GM12878 (cell line): ENCODE results near the gene FARS2. TPM values are rescaled to one million over a fixed set of nuclear protein-coding genes. Genes with fewer than 3 reads are reported as not detected.

Experiments
- ASH2L ChIP-seq: fragments of 300-600, 200-600 bp; sonication (generic); IDR thresholded peaks from 2 replicates; pipeline ENCODE4 v1.6.1; 2017; ENCODE audit warnings: low read depth, mild to moderate bottlenecking, borderline replicate concordance
- ATF2 ChIP-seq: IDR thresholded peaks from 2 replicates; pipeline ENCODE4 v1.6.1; 2012; ENCODE audit warnings: low read length, inconsistent platforms
- ATF7 ChIP-seq: fragments of 450-650 bp; IDR thresholded peaks from 2 replicates; pipeline ENCODE4 v1.6.1; 2016; ENCODE audit warnings: low read depth, mild to moderate bottlenecking
- BACH1 ChIP-seq: fragments of 450-650 bp; IDR thresholded peaks from 2 replicates; pipeline ENCODE4 v1.6.1; 2017; ENCODE audit warnings: mild to moderate bottlenecking, borderline replicate concordance
- EGR1 ChIP-seq, 2 experiments: IDR thresholded peaks; 1 replicate in 1 of 2; 2 replicates in 1 of 2; pipeline ENCODE4 v1.6.1; 2011 to 2012; ENCODE audit warnings: low read depth in 2 of 2, low read length in 2 of 2, borderline replicate concordance in 1 of 2, mild to moderate bottlenecking in 1 of 2, moderate library complexity in 1 of 2
- FOXK2 ChIP-seq: fragments of 450-650 bp; IDR thresholded peaks from 2 replicates; pipeline ENCODE4 v1.6.1; 2017; ENCODE audit warnings: mild to moderate bottlenecking, moderate library complexity
- GABPA ChIP-seq: IDR thresholded peaks from 2 replicates; pipeline ENCODE4 v1.6.1; 2014; ENCODE audit warnings: antibody characterized with exemption, low read depth, mild to moderate bottlenecking, inconsistent platforms
- IRF4 ChIP-seq: IDR thresholded peaks from 2 replicates; pipeline ENCODE4 v1.6.1; 2011; ENCODE audit warnings: low read depth, low read length
- MLLT1 ChIP-seq: fragments of 450-650 bp; IDR thresholded peaks from 2 replicates; pipeline ENCODE4 v1.6.1; 2016; ENCODE audit warnings: mild to moderate bottlenecking
- MTA2 ChIP-seq: fragments of 450-650 bp; IDR thresholded peaks from 2 replicates; pipeline ENCODE4 v1.6.1; 2016; ENCODE audit warnings: low read depth, mild to moderate bottlenecking, moderate library complexity
- MYC ChIP-seq: IDR thresholded peaks from 2 replicates; pipeline ENCODE4 v1.6.1; 2011; ENCODE audit warnings: mild to moderate bottlenecking, low read length, moderate library complexity, inconsistent platforms; ENCODE audit not compliant: insufficient read depth, insufficient replicate concordance, insufficient read length, severe bottlenecking
- NKRF ChIP-seq: fragments of 450-650 bp; conservative IDR thresholded peaks from 2 replicates; pipeline ENCODE4 v1.6.1; 2017; ENCODE audit warnings: mild to moderate bottlenecking, moderate library complexity
- NR2C2 ChIP-seq: IDR thresholded peaks from 2 replicates; pipeline ENCODE4 v1.6.1; 2011; ENCODE audit warnings: borderline replicate concordance, low read depth; ENCODE audit not compliant: control insufficient read depth, insufficient read length
- RB1 ChIP-seq: fragments of 450-650 bp; formaldehyde crosslinking; IDR thresholded peaks from 2 replicates; pipeline ENCODE4 v1.6.1; 2017; ENCODE audit warnings: mild to moderate bottlenecking, borderline replicate concordance
- RELA ChIP-seq: fragments of 450-650 bp; IDR thresholded peaks from 2 replicates; pipeline ENCODE4 v1.8.0; 2014; ENCODE audit warnings: borderline replicate concordance; ENCODE audit not compliant: partially characterized antibody
- REST ChIP-seq: IDR thresholded peaks from 2 replicates; pipeline ENCODE4 v1.6.1; 2012; ENCODE audit warnings: mild to moderate bottlenecking, low read depth, low read length
- ZBTB33 ChIP-seq: fragments of 450-650 bp; IDR thresholded peaks from 2 replicates; pipeline ENCODE4 v1.6.1; 2017; ENCODE audit warnings: mild to moderate bottlenecking
- ZNF622 ChIP-seq: fragments of 450-650 bp; IDR thresholded peaks from 2 replicates; pipeline ENCODE4 v1.6.1; 2017; ENCODE audit warnings: mild to moderate bottlenecking, inconsistent platforms
- ZZZ3 ChIP-seq: IDR thresholded peaks from 2 replicates; pipeline ENCODE4 v1.6.1; 2011; ENCODE audit warnings: low read depth; ENCODE audit not compliant: control insufficient read depth, insufficient read length
- polyA plus RNA-seq, 11 experiments: library from polyadenylated mRNA; depleted of rRNA in 4 of 11; unstranded in 6 of 11; stranded (reverse) in 5 of 11; fragments of >200 nt; fragmentation: Nextera tagmentation in 4 of 11; fragmentation: Illumina TruSeq in 1 of 11; extraction: Ambion mirVana in 4 of 11; extraction: Trizol in 1 of 11; gene quantifications; 1 replicate in 1 of 11; 2 replicates in 10 of 11; pipeline versions ENCODE4 v1.2.1 to v1.2.3, GENCODE V29; 2011 to 2016; ENCODE audit warnings: inconsistent platforms in 2 of 11, missing spikeins in 2 of 11, low read depth in 1 of 11
- total RNA-seq, 4 experiments: library from RNA; depleted of rRNA in 3 of 4; stranded (reverse); fragments of >200 nt in 3 of 4; fragmentation: Illumina TruSeq in 1 of 4; extraction: Trizol in 1 of 4; gene quantifications; 2 replicates each; pipeline versions ENCODE4 v1.2.1 to v1.2.3, GENCODE V29; 2013 to 2021

FARS2 gene
- total and polyA plus RNA-seq, 10 of the 15 experiments (the other 5 are each of a cell fraction or from before 2014, with no cell fraction given) = 16.8 to 46.7 (median 25.6) TPM

- TF ChIP-seq ZBTB33 (no peak), EGR1 (IDR thresholded peaks at IDR 0.05; ENCODE audit: borderline replicate concordance in 1 of 2, low read depth in 2 of 2, low read length in 2 of 2) (no peak), MYC (no peak), ATF2 (peak; percentile 92), NKRF (no peak), REST (no peak), FOXK2 (no peak), MTA2 (peak; percentile 72), MLLT1 (no peak), NR2C2 (no peak), ZZZ3 (no peak), ASH2L (no peak; the same call in 1 of the 2 replicates), ZNF622 (no peak), RB1 (no peak), GABPA (0 out of 2 replicates have a peak, but pooled peaks have one; percentile 26), ATF7 (peak; percentile 88), IRF4 (no peak), RELA (no peak), BACH1 (0 out of 2 replicates have a peak, but pooled peaks have one; percentile 54)
These were observed 305.4 kb downstream of the FARS2 start (continued) for GRCh38 chr6:5566718-5567117.
